GM10266 (cell line): ENCODE measurements around the gene IL7R.
"Not testable (repeated sequence)": the region's sequence is repeated elsewhere in the genome, so short reads cannot be mapped to it uniquely, and the experiment has no call there.

Experiments used
- DNase-seq: peaks from one replicate; pipeline ENCODE4 v3.0.0; 2012; ENCODE audit errors: extremely low spot score
- TF ChIP-seq, protein P1 (sequence below): IDR thresholded peaks from 2 replicates; pipeline ENCODE4 v1.5.1; 2012; ENCODE audit warnings: mild to moderate bottlenecking, low read depth; ENCODE audit not compliant: control insufficient read depth, insufficient read depth; ENCODE audit errors: missing control alignments

Gene IL7R

GRCh38 chr5:35838370-35839042, 18.2 kb upstream of the IL7R start:
- no peak for DNase-seq

DNA sequence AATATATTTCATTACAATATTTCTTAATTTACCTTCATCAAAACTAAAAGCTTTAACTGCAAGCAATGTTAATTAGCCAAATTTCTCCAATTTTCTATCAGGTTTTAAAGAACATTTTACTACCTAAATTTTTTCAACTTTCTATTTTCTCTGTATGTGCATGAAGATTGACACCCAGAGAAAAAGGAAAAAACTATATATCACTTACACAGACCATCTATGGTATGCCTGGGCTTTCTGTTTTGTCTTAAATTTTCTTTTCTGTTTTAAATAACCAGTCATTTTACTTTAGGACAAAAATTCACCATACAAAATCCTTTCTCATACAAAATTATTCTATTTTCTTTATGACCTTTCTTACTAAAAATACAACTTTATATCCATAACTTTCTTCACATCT, 13.8 kb upstream of the IL7R start:
- TF ChIP-seq, protein P1, sequence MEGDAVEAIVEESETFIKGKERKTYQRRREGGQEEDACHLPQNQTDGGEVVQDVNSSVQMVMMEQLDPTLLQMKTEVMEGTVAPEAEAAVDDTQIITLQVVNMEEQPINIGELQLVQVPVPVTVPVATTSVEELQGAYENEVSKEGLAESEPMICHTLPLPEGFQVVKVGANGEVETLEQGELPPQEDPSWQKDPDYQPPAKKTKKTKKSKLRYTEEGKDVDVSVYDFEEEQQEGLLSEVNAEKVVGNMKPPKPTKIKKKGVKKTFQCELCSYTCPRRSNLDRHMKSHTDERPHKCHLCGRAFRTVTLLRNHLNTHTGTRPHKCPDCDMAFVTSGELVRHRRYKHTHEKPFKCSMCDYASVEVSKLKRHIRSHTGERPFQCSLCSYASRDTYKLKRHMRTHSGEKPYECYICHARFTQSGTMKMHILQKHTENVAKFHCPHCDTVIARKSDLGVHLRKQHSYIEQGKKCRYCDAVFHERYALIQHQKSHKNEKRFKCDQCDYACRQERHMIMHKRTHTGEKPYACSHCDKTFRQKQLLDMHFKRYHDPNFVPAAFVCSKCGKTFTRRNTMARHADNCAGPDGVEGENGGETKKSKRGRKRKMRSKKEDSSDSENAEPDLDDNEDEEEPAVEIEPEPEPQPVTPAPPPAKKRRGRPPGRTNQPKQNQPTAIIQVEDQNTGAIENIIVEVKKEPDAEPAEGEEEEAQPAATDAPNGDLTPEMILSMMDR: no peak
- DNase-seq: no peak

More at GRCh38 chr5:35838370-35839042, 18.2 kb upstream of the IL7R start:
- TF ChIP-seq, protein P1: no peak

DNA sequence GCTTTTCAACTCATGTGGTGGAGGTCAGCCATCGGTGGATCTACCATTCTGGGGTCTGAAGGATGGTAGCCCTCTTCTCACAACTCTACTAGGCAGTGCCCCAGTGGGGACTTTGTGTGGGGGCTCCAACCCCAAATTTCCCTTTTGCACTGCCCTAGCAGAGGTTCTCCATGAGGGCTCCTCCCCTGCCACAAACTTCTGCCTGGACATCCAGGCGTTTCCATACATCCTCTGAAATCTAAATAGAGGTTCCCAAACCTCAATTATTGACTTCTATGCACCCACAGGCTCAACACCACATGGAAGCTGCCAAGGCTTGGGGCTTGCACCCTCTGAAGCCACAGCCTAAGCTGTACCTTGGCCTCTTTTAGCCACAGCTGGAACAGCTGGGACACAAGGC, 11.2 kb upstream of the IL7R start:
- DNase-seq: not testable (repeated sequence)

DNA sequence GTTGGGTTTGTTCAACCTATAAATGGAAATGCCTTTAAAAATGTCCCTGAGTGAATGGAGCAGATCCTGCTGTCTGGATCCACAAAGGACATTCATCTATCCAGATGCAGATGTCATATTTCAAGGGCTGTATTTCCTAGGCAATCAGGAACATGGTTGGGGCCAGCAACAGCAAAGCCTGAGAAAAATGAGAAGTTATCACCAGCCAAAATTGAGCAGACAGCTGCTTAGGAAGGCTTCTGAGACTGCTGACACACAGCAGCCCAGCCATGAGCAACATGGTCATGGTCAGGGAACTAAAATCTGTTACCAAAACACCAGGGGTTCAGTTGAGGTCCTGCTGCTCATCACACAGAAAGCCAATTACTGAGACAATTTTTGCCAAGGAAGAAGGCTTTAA, 9.2 kb upstream of the IL7R start:
- TF ChIP-seq, protein P1: no peak
- DNase-seq: no peak

- TF ChIP-seq, protein P1: no peak
- no peak for DNase-seq
These were observed 8.7 kb upstream of the IL7R start for GRCh38 chr5:35847961-35848360.

GRCh38 chr5:35849860-35850259, 6.8 kb upstream of the IL7R start:
- TF ChIP-seq, protein P1: no peak
- no peak for DNase-seq

DNA sequence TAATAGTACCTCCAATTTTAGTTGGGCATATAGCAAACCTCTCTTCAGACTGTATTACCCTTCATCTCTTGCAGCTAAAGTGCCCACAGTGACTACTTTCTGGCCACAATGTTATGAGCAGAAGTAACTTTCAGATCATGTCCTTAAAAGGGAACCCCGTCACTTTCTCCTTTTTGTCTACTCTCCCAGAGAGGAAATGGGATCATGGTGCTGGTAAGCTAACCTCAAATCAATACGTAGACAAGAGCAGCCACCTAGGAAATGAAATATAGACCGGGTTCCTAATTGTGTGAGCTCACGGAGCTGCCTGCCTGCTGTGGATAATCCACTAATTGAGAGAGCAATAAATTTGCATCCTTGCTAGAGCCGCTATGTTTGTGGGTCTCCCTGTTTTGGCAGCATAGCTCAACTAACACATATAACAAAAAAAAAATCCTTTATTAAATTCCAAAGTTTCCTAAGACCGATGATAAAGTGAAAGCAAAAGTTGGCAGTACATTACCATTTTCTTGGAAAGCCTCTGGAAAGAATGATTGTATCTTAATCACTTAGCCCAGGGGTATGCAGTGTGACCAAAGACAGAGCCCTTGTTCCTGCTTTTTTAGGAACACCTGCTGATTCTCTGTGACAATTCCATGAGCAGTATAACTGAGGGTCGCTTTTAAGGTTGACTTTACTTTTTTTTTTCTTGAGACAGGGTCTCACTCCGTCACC, 5.6 kb upstream of the IL7R start:
- TF ChIP-seq, protein P1: no peak
- no peak for DNase-seq
